HG03064 (cell line): ENCODE measurements around the gene FBXL4.
"Not testable (repeated sequence)": the region's sequence is repeated elsewhere in the genome, so short reads cannot be mapped to it uniquely, and the experiment has no call there.

Experiments
- ATAC-seq: cut with Tn5 transposase; IDR thresholded peaks from one replicate; pipeline ENCODE4 v1.9.1; 2021; ENCODE audit warnings: low read depth; ENCODE audit not compliant: unreplicated experiment

Gene FBXL4

DNA sequence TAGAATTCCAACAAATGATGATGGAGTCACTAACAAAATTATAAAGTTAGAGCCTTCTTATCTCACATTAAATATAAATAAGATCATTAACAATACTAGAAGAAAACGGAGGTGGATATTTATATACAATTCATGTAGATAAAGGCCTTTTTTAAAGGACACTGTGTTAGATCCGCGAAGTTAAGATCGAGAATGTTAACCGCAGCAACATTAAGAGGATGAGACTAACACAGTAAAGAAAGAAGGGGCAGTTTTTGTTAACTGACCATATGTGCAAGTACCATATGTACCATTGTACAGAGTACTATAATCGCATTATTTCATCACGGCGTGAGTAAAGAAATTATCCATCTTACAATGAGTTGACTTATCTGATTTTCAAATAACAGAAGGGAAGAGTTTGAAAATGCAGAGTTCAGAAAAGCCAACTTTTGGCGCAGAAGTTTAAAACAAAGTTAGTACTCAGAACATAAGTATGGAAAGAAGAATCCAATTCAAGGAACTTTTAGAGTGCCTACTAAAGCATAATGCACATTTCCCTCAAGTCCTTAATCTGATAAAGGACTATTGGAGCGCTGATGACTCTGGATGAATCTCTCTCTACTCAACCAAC lies 1.4 kb downstream of the FBXL4 start:
- no peak for ATAC-seq

GRCh38 chr6:98945311-98946115 lies 2.2 kb downstream of the FBXL4 start:
- ATAC-seq = no peak

GRCh38 chr6:98944598-98945081 lies 3.1 kb downstream of the FBXL4 start:
- no peak for ATAC-seq

DNA sequence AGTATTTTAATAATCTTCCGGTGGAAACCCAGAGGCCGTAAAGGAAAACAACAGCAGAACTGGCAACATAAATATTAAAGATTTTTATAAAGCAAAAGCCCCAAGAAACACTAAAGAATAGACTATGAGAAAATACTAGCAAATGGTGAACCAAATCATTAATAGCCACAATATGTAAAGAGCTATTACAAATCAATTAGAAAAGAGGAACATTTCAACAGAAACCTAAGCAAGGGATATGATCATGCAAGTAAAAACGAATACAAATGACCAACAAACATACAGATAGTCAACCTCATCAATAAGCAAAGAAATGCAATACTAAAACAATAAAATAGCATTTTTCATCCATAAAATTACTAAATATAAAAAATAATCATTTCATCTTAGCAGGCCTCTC lies 3.6 kb downstream of the FBXL4 start:
- no peak for ATAC-seq

DNA sequence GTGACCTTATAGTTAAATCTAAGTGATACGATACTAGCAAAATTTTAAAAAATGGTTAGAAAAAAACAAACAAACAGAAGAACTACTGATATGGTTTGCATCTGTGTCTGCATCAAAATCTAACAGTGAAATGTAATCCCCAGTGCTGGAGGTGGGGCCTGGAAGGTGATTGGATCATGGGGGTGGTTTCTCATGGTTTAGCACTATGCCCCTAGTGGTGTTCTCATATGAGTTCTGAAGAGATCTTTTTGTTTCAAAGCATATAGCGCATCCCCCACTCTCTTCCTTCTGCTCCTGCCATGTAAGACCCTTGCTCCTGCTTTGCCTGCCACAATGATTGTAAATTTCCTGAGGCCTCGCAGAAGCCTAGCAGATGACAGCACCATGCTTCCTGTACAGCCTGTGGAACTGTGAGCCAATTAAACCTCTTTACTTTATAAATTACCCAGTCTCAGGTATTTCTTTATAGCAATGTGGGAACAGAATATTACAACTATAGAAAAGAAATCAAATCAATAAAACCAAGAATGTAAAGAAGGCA lies 5.4 kb downstream of the FBXL4 start:
- ATAC-seq = no peak

DNA sequence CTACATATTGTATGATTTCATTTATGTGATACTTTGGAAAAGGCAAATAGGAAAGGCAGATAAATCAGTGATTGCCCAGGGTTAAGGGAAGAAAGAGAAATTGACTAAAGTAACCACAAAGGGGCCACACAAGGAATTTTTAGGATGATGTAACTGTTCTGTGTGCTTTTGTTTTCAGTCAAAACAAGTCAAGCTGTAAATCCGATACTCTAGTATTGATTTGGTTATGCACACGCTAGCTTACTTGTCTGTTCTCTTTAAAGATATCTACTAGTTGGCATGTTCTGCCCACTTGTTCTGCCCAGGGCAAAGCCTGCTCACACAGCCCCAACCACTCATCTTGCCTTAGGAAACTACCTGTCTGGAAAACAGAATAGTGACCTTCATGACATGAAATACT lies 6.4 kb downstream of the FBXL4 start:
- no peak for ATAC-seq

DNA sequence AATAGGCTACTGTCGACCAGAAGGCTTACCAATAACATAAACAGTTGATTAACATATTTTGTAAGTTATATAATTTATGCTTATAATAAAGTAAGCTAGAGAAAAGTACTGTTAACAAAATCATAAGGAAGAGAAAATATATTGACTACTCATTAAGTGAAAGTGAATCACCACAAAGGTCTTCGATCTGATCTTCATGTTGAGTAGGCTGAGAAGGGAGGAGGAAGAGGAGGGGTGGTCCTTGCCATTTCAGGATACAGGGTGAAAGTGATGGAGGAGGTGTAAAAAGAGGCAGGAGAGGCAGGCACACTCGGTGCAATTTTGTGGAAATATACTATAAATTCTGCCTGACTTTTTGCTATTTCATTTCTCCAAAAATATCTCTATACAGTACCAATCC lies 10.4 kb downstream of the FBXL4 start:
- no peak for ATAC-seq

GRCh38 chr6:98932381-98932780 lies 15.4 kb downstream of the FBXL4 start:
- ATAC-seq = no peak

DNA sequence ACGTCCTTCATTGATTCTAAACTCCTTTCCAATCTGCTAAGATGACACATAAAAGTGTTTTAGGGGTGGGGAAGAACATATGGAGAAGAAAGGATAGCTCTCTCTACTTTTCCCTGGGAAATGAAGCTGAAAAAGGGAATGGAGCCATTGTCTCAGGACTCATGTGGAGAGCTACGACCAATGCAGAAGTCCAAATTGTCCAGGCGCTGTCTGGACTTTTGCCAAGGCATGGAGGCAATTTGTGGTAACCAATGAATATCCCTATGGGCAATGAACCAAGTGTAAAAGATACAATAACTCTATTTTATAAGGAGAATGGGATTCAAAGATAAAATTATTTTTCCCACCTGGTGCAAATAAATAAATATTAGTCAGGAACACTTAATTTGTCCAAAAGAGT lies 16.1 kb downstream of the FBXL4 start:
- ATAC-seq = no peak

DNA sequence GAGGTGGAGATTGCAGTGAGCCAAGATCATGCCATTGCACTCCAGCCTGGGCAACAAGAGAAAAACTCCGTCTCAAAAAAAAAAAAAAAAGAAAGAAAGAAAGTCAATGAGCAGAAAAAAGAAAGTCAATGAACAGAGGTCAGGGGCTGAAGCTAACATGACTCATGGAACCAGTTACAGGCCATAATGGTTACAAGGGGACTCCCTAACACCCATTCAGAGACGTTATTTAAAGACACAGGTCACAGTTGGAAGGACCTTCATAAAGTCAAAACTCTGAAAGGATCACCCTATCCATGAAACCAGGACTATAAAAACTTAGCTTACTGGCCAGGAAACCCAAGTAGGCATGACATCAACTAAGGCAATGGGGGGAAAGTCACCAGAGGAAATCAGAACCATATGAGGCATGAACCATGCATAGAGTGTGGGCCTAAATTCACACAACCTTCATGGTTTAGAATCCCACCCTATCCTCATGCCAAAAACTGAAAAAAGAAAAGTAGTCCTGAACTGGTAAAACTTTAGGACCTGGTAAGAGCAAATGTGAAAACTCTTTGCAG lies 18.2 kb downstream of the FBXL4 start:
- ATAC-seq = no peak

DNA sequence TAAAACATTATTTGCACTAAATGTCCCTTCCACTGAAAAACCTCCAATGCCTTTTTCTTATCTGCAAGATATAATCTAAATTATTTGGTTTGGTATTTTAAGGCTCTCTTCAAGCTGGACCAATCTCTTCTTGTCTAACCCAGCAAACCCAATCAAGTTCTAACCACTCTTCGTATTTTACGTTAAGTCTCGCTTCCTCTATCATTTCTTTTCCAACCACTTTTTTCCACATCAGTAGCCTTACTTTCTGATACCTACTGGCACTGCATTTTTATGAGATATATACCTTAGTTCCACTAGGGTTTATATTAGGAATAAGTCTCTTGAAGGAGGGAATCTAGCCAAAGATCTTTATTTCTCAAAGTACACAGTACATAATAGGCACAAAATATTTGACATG lies 19.1 kb downstream of the FBXL4 start:
- ATAC-seq = no peak

DNA sequence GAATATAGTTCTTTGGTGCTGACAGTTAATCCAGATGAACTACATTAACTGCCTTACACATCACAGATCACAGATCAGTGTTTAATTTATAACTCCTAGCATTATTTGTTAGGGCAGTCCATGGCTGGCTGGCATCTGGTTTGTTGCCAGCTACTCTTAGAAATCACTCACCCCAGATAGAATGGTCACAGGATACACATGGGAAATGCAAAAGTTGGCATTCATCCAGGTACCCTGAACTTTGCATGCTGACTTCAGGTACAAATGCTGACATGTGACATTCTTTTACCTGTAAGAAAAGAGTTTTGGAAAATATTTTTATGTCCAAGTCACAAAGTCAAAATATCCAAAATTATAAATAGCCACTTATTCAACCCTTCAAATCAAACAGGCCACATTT lies 20.2 kb downstream of the FBXL4 start:
- ATAC-seq = no peak

- ATAC-seq = no peak
Measured at GRCh38 chr6:98925831-98926230, 21.9 kb downstream of the FBXL4 start.

GRCh38 chr6:98924647-98925046 lies 23.1 kb downstream of the FBXL4 start:
- no peak for ATAC-seq

GRCh38 chr6:98920904-98921431 lies 26.8 kb downstream of the FBXL4 start:
- peak; percentile 85 for ATAC-seq

- ATAC-seq = not testable (repeated sequence)
Measured at GRCh38 chr6:98910946-98911345, 36.8 kb downstream of the FBXL4 start.

GRCh38 chr6:98909236-98909635 lies 38.5 kb downstream of the FBXL4 start:
- no peak for ATAC-seq

DNA sequence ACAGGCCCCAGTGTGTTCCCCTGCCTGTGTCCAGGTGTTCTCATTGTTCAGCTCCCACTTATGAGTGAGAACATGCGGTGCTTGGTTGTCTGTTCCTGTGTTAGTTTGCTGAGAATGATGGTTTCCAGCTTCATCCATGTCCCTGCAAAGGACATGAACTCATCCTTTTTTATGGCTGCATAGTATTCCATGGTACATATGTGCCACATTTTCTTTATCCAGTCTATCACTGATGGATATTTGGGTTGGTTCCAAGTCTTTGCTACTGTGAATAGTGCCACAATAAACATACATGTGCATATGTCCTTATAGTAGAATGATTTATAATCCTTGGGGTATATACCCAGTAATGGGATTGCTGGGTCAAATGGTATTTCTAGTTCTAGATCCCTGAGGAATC lies 41.4 kb downstream of the FBXL4 start:
- not testable (repeated sequence) for ATAC-seq

DNA sequence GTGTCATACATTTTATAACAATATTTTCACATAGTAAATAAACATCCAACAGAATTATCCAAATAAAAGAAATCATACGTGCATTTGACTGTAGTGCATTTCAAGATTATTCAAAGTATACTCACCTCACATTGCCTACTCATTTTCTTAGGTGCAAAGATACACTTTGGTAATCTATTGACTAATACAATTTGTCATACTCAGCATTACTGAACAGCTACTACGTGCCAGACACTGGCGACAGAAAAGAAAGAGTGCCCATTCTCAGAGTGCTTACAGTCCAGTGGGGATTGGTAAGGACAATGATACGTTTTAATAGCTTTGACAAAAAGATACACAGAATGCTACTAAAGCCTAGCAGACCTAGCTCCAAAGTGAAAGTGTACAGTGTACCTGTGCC lies 42.0 kb downstream of the FBXL4 start:
- ATAC-seq = no peak

DNA sequence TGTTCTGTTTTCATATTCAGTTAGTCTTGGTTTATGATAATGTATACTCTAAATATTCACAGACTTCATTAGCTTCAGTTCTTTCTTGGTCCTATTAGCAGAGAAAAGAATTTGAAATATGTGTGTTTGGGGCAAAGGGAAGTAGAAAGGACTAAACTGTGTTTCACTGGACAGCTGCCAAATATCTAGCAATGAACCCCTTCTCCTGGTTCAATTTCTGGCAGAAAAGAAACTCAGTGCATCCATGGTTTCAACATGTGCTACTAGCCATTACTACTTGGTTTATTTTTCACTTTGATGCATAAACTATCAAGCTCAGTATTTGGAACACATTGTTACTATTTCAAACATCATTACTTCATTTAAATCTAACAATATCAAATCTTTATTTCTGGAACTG lies 43.6 kb downstream of the FBXL4 start:
- no peak for ATAC-seq

GRCh38 chr6:98900706-98901105 lies 47.0 kb downstream of the FBXL4 start:
- ATAC-seq = no peak
